ENCODE measurements around the gene RSRC1.

- no peak for TF ChIP-seq CTCF (IDR thresholded peaks at IDR 0.05)
- no peak for TF ChIP-seq POLR2A (IDR thresholded peaks at IDR 0.05)
Measured at GRCh38 chr3:158278187-158278586, 168.3 kb downstream of the RSRC1 start.
